NCI-H187 (cell line): ENCODE results near the gene STARD3.
A peak's percentile ranks its signal among the peaks of the same experiment; 100 is the strongest.

Experiments used
- DNase-seq, 2 experiments: peaks; one replicate each; lab custom pipeline; 2025; lab: John Stamatoyannopoulos, UW

Gene STARD3

DNA sequence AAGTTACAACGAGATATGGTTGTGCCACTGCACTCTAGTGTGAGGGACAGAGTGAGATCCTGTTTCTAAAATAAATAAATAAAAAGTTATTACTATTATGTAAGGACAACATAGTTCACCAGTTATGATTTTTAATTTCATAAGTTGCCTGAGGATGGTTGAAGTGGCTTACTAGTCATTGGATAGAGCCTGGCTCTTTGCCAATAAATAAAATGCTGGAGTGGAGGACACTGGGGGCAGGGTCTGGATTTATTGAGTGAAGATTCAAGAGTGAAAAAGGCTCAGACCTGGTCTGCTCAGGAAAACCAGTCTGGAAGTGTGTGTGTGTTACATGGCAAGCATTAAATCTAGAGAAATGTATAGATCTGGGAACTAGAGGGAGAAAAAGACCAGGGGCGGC lies 2.1 kb downstream of the STARD3 start:
- DNase-seq: no peak

DNA sequence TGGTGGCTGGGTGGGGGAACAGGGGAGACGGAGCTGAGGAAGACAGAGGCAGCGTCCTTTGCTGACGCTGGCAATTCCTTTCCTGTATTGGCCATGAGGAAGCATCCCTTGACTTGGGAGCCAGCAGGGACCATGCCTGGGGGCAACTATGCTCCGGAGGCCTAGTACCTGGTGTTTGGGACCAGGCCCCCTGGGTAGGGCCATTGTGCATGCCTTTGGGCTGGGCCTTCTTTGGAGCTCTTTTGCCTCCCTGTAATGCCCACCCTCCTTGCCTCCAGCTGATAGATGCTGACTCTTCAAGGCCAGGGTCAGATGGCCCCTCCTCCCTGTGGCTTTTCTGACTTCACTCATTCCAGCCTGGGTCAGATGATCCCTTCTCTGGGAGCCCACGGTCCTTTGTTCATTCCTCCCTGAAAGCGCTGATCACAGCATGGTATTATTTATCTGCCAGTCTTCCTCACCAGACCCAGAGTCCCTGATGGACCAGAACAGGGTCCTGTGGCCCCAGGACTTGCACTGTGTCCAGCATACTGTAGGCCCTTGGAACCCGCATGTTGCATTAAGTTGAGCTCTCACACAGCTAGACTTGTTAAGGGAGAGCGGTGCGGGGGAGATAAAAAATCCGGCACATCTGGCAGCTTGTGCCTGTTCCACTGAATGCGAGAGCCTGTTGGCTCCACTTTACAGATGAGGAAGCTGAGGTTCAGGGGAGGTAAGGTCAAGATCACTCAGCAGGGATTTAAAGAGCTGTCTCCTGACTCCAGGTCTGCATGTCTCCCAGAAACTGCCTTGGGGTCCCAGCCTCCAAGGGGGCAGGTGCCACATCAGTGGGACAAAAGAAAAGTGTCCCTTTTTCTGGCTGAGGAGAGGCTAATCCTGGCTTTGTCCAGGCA lies 2.9 kb downstream of the STARD3 start:
- DNase-seq: no peak

DNA sequence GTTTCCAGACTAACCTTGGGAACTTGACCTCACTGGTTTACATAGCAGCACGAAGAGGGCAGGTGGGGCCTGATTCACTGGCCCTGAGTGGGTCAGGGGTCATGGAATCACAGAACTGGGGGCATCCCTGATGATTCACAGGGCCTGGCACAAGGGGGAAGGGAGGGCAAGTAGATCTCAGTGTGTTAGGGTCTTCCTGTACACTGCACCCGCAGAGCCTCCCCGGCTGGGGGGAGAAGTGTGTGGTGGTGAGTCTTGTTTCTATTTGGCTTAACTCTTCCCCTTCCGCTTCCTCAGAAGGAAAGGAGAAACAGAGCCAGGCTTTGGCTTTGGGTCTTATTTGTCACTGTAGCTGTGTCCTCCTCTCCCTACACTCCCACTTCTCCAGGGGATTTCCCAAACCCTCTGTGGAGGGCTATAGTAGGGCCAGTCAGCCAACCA lies 3.7 kb downstream of the STARD3 start:
- DNase-seq: no peak

GRCh38 chr17:39641097-39641496 lies 4.2 kb downstream of the STARD3 start:
- no peak for DNase-seq

DNA sequence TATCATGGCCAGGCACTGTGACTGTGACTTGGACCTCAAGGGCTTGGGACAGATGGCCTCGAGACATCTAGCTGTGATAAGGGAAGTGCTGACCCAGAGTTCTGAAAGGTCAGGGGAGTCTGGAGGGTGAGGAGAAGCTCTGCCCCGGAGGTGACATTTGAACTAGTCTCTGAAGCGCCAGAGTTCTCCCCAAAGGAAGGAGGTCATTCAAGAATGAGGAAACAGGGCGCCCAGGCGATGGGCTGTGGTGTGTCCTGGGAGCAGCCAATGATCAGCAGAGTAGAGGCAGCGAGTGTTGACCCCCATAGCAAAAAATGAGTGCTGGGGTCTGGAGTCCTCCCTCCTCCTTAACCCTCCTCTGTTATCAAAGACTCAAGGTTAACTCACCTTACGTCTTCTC lies 4.9 kb downstream of the STARD3 start:
- no peak for DNase-seq

DNA sequence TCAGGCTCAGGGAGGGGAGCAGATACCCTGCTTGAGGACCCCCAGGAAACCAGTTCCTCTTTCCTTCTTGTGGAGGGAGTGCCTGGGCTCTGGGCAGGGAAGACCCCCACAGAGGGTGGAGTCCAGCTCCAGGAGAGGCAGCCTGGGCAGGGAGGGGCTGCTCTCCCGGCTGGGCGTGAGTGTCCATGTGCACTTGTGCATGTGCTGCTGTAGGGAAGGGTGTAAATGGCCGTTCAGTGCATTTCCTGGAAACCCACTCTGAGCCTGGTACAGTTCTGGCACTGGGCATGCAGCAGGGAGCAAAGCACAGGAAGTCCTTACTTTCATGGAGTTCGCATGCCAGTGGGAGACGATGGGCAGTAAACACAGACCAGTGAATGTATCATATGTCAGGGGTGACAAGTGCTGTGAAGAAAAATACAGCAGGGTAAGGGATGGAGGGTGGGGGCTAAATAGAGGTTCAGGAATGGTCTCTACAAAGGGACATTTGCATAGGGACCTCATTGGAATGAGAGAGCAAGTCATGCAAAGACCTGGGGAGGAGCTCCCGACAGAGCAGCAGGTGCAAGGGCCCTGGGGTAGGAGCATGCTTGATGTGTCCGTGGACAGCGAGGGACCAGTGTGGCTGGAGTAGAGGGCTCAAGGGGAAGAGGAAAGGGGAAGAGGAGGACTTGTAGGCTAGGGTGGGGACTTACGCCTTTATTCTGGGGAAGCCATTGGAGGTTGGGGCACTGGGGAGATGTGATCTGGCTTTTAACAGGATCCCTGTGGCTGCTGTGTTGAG lies 5.5 kb downstream of the STARD3 start:
- no peak for DNase-seq

DNA sequence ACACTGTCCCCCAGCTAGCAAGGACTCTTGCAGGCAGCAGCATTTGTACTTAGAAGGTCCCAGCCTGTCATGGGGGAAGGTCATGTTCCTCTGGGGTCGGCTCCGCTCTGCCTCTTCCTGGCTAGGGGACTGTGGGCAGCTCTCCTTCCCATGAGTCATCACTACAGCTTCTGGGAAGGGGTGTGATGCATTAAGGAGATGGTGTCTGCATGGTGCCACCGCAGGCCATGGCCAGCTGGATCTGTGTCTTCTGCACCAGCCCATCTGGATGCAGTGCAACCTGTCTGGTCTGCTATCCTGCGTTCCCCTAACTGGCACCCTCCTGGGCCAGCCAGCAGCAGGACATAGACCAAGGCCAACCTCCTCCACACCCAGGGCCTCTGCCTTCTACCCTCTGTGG lies 6.3 kb downstream of the STARD3 start:
- DNase-seq: no peak

GRCh38 chr17:39647256-39647655 lies 10.3 kb downstream of the STARD3 start:
- DNase-seq: no peak

- no peak for DNase-seq
These were observed 11.8 kb downstream of the STARD3 start for GRCh38 chr17:39648616-39649366.

DNA sequence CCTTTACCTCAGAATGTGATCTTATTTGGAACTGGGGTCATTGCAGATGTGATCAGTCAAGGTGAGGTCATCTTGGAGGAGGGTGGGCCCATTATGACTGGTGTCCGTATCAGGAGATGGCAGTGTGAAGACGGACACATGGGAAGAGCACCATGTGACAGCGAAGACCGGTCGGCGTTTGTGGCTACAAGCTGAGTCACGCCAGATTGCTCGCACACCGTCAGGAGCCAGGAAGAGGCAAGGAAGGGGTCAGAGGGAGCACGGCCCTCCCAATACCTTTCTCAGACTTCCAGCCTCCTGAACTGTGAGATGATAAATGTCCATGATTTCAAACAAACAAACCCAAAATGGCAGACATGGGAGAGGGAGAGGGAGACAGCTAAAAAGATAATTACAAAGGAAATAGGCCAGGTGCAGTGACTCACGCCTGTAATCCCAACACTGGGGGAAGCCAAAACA lies 13.2 kb downstream of the STARD3 start:
- no peak for DNase-seq

- no peak for DNase-seq
These were observed 15.1 kb downstream of the STARD3 start for GRCh38 chr17:39651923-39652586.

DNA sequence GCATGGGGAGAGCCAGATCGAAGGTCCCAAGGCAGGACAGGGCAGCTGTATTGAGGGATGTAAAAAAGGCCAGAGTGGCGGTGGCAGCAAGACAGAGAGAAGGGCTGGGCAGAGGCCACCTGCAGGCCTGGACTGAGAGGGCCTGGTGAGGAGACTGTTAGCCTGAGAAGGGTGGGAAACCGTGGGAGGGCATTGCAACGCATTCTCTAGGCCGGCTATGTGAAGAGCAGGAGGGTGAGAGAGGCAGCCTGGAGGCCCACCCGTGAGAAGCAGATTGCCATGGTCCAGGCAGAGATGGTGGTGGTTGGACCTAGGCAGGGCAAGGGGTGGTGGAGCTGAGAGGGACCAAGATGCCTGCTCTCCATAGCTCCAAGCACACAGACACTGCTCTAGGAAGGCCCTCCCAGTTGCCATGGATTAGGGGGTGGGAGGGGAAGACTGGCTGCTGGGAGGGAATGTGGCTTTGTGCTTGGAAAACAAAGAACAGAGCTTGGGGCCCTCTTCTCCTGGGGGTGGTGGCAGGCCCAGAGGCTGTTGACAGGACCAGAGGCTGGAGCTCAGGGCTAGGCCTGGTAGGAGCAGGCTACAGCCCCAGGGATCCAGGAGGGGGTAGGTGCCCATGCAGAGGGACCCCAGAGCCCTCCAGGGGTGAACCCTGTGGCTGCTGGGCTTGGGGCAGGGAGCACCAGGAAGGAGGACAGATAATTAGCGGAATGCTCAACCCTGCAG lies 15.8 kb downstream of the STARD3 start:
- DNase-seq: no peak

DNA sequence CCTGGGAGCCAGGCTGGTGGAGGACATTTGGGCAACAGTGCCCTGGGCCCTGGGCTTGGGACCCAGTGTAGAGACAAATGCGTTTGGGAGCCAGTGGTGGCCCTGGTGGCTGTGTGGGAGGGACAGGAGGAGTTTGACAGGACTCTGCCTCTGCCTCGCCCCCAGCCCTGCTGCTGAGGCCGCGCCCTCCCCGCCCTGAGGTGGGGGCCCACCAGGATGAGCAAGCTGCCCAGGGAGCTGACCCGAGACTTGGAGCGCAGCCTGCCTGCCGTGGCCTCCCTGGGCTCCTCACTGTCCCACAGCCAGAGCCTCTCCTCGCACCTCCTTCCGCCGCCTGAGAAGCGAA lies 16.3 kb downstream of the STARD3 start:
- DNase-seq: no peak

GRCh38 chr17:39653662-39654331 lies 16.9 kb downstream of the STARD3 start:
- peak in 1 of 2 experiments; percentile 37 for DNase-seq

- no peak for DNase-seq
These were observed 18.2 kb downstream of the STARD3 start for GRCh38 chr17:39655105-39655504.

DNA sequence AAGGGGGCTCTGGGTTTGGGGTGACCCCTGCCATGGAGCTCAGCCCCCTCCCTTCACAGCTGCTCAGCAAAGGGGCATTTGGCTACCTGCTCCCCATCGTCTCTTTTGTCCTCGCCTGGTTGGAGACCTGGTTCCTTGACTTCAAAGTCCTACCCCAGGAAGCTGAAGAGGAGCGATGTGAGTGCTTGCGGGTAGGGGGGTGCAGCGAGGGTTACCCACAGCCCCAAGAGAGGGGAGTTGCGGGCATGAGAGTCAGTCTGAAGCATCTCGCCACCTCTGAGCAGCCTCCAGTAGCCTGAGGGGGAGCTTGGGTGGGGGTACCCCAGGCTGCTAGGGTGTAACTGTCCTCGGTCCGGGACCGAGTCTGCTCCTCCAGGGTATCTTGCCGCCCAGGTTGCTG lies 21.4 kb downstream of the STARD3 start:
- DNase-seq: no peak

DNA sequence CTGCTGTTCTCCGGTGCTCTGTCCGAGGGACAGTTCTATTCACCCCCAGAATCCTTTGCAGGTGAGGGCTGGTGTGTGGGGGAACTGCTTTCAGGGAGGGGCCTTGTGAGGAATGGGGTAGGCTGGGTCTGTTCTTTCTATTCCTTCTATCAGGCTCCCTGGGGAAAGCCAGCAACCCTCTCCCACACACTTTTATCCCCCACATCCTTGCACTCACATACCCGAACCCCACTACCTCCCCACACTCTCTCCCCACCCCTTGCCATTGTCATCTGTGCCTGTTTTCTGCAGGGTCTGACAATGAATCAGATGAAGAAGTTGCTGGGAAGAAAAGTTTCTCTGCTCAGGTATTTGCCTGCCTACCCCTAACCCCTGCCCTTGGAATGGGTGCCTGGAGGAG lies 21.8 kb downstream of the STARD3 start:
- no peak for DNase-seq

DNA sequence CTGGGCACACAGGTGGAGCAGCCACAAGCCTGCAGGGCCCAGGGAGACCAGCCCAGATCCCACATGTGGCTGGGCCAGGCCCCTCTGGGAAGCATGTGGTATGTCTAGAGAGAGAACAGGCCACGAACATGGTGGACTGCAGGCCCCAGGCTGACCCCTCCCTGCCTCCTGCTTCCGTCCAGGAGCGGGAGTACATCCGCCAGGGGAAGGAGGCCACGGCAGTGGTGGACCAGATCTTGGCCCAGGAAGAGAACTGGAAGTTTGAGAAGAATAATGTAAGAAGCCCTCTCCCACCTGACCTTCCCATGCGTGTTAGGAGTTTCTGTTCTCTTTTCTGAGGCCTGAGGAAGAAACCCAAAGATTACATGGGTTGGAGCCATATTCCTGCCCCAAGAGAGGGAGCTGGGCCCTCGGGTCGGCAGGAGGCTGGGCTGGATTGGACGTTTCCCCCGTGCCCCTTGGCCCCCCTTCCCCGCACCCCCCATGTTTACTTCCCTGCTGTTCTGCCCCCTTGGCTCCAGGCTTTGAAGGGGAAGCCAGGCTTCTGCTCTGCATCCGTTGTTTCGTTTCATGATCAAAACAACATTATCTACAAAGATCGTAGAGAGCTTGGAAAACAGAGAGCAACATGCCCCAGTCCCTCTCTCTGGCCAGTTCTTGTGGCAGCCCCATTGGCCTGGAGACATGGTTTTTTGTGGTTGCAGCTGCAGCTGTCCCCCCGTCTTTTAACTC lies 22.5 kb downstream of the STARD3 start:
- DNase-seq: no peak

GRCh38 chr17:39660011-39660360 lies 23.0 kb downstream of the STARD3 start:
- no peak for DNase-seq
